HG03103 (cell line): Measurements from ENCODE around the gene VOPP1.
A peak's percentile ranks its signal among the peaks of the same experiment; 100 is the strongest.
"Not testable (repeated sequence)": the region's sequence is repeated elsewhere in the genome, so short reads cannot be mapped to it uniquely, and the experiment has no call there.

Experiments used
- ATAC-seq: cut with Tn5 transposase; IDR thresholded peaks from one replicate; pipeline ENCODE4 v1.9.1; 2021; ENCODE audit warnings: low read depth; ENCODE audit not compliant: unreplicated experiment

Gene VOPP1, protein sequence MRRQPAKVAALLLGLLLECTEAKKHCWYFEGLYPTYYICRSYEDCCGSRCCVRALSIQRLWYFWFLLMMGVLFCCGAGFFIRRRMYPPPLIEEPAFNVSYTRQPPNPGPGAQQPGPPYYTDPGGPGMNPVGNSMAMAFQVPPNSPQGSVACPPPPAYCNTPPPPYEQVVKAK

DNA sequence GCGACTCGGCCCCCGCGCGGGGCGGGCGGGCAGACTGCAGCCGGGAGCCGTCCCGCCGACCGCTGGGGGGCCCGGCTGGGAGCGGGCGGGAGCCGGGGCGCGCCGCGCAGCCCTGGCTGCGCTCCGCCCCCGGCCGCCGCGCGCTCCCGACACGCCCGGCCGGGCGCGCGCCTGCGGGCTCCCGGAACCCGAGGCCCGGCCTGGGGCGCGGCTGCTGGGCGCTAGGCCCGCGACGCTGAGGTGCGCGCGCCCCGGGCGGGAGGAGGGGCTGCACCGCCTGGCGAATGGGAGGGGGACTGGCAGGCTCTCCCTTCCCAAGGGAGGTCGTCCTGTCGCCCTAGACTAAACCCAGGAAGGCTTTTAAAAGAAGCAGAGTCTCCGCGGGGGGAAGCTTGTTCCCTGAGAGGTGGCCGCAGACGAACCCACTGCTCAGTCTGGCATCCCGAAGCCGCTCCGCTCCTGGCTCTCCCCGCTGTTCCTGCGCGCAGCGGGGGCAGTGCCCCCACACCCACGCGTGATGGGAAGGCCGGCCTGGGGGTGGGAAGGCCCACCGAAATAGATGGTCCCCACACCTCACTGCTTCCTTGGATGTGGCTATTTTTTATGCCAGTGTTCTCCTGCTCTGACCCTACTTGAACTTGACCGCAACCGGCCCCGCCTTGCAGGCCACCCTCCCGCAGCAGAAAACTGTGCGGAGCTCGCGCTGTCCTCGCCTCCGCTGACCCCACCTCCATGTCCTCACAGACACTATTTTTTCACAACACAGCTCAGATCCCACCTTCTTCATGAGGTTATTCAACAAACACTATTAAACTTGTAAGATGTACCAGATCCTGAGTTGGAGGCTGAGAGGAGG lies at the start of gene VOPP1:
Gene VOPP1 (minus strand): TSS at position 125 of the 856 bp plus-strand sequence. CDS start 178 bp downstream, outside the sequence.
- peak; percentile 35 for ATAC-seq

DNA sequence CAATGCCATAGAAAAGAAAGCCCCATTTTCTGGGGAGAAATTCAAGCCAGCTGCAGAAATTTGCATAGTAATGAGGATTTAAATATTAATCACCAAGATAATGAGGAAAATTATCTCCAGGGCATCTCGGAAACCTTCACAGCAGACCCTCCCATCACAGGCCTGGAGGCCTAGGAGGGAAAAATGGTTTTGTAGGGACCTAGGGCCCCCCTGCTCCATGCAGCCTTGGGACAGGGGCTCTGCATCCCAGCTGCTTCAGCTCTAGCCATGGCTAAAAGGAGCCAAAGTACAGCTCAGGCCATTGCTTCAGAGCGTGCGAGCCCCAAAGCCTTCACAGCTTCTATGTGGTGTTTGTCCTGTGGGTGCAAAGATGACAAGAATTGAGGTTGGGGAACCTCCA lies 46.6 kb upstream of the VOPP1 start:
- no peak for ATAC-seq

DNA sequence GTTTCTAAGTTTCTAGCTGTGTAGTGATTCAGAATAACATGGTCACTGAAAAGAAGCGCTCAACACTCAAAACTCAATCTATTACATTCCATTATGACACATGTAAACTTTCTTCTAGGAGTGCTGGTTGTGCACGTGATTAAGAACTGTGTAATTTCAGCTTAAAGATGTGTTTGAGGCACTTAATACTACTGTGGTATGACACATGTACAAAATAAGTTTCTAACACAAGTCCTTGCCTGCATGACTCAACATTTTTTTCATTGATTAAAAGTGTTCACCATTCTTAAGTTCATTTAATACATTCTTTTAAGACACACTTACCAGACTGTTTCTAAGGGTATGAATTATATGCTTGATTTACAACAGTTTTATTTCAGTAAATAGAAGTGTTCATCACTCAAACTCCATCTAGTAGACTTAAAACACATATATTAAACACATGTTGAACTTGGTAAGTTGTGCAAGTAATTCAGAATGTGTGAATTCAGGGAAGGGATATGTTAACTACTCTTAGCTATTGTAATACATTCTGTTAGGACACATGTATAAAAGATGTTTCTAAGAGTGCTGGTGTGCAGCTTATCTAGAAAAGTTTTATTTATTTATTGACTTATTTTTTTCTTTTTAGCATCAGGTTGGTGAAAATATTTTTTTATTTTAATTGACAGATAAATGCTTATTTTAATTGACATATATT lies 42.2 kb upstream of the VOPP1 start:
- ATAC-seq, result not testable (repeated sequence)

DNA sequence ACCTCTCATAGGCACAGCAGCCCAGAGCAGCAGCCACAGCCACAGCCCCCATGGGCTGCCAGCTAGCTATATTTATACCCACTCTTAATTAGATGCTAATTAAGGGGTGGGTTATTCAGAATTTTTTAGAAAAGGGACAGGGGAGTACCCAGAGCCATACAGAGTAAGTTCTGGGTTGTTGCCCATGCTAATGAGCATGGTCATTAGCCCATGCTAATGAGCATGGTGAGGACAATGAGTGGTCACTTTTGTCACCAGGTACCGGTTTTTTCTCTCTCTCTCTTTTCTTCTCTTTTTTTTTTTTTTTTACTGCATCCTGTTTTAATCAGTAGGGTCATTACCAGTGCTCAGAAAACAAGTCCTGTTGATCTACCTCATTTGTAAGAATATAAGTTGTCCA lies 37.4 kb upstream of the VOPP1 start:
- ATAC-seq, result not testable (repeated sequence)

DNA sequence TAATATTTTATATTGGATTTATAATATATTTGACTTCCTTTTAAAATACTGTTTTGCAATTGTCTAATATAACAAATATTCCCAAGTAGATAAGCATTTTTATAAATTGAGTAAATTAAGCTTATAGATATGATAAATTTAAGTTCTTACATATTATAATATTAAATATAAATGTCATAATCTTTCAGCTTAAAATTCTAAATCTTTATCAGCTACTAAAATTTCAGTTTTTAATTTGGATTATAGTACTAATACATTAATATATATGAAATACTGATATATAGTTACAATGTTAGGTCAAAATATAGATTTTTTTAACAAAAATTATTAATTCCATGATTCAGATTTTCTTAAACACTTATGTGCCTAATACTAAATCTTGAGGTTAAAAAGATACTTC lies 33.4 kb upstream of the VOPP1 start:
- ATAC-seq, result not testable (repeated sequence)

DNA sequence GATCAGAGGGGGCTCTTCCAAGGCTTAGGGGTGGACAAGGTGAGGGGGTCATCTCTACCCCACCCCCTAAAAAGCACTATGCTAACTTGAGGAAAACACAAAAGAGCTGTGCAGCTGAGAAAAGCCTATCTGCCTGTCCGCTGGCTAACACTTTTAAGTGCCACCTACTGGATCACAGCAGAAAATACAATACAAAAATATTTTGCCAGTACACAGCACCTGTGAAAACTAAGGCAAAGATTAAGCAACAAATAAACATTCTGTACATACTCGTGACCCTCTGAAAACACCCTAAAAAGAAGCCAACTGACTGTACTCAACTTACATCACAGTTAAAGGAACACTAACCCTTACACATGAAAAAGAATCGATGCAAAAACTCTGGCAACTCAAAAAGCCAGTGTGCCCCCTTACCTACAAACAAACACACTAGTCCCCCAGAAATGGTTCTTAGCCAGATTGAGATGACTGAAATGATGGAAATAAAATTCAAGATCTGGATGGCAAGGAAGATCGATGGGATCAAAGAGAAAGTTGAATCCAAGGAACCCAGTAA lies 25.7 kb upstream of the VOPP1 start:
- ATAC-seq, result not testable (repeated sequence)

DNA sequence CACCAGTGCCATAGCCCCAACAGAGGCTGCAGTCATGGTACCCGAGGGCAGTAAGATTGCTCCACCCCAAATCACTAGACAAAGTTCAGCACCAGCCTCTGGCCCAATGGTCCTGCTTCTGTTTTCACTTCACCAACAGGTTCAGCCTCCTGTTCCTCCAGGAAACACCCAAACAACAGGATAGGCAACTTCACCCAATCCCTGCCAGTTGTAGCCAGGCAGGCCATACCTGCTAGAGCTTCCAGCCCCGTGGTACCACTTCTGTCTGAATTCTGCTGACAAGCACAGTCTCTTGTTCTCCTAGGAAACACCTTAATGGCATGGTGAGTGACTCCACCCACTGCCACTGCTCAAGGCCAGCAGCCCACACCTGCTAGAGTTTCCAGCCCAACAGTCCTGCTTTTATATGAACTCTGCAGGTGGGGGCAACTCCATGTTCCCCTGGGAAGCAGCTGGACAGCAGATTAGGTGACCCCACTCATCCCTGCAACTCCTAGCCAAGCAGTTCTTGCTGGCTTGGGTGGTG lies 25.0 kb upstream of the VOPP1 start:
- not testable (repeated sequence) for ATAC-seq

DNA sequence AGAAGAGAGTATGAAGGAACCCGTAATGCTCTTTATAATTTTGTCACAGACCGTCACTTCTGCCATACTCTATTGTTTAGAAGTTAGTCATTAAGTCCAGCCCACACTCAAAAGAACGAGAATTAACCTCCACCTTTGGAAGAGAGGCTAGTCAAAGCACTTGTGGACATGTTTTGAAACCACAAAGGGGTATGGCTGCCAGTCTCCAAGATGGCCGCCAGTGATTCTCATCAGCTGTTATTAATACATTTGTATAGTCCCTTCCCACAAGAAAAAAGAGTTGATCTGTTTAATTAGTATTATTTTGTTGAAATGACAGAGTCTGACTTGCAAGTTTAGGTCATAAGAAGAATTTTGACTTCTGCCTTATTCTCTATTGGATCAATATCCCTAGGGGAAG lies 23.2 kb upstream of the VOPP1 start:
- no peak for ATAC-seq

DNA sequence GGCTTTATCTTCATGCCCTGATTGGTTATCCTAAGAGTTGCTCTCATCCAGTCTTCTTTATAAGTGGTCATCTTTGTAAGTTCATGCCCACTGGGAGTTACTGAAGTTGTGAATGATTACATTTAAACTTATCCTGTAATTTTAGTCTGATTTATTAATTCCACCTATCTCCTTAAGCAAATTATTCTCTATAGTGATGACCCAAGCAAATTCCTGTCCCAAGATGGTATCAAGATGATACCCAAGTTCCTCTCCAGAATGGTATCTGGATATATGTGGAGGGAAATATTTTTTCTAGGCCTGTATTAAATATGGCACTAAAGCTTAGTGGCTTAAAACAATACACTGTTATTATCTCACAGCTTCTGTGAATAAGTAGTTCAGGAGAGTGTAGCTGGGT lies 22.6 kb upstream of the VOPP1 start:
- no peak for ATAC-seq

DNA sequence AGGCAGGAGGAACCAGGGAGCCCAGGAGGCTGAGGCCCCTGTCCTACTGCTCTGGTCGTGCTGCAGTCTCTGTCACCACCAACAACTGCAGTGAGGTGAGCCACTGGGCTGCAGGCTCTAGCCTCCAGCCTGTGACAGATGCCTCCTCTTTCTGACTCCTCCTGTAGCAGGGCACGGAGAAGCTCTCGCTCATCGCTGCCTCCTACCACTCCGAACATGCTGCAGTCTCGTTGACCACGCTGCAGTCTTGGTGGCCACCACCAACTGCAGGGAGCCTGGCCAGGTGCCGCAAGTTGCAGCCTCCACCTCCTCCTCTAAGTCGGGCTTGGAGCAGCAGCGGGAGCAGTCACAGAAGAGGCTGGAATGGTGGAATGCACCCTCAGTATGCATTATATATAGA lies 22.1 kb upstream of the VOPP1 start:
- no peak for ATAC-seq

DNA sequence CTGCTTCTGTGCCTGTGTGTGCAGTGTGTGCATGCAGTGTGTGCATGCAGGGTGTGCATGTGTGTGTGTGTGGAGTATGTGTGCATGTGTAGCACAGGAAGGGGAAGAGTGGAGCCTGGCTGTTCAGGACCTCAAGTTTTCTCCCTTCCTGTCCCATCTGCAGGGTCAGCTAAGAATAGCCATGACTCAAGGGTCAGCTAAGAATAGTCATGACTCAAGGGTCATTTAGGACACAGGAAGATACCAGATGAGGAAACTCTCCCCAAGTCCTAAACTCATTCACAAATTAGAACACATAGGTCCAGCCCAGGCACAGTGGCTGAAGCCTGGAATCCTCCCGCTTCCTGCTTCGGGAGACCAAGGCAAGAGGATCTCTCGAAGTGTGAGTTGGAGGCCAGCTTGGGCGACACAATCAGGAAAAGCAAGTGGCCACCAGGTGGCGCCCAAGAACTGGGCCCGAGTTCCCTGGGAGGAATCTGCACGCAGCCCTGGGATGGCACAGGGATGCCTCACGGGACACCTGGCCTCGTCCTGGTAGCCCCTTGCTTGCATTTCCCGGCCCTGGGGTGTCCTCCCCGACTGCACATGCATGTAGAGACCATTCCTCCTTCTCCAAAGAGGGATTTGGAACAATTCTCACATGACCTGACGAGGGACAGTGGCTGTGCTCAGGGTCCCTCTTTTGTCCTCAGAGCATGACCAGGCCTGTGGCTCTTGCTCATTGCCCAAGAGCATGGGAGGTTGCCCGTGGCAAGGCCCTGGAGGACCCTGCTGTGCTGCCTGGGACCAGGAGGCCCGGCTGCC lies 21.4 kb upstream of the VOPP1 start:
- no peak for ATAC-seq

DNA sequence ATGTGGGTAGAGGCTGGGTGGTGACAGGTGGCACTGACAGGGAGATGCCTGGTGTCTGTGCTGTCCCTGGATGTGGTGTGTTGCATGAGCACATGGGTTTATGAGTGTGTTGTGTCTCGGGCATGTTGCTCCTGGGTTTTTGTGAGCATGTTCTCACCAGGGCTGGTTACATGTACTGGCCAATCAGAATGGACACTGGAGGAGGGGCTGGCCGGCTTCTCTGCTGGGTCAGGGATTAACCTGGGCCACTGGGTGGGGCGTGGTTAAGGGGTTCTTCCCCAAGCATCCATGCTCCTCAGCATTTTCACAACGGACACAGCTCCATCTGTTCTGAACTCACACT lies 20.8 kb upstream of the VOPP1 start:
- ATAC-seq, result no peak

DNA sequence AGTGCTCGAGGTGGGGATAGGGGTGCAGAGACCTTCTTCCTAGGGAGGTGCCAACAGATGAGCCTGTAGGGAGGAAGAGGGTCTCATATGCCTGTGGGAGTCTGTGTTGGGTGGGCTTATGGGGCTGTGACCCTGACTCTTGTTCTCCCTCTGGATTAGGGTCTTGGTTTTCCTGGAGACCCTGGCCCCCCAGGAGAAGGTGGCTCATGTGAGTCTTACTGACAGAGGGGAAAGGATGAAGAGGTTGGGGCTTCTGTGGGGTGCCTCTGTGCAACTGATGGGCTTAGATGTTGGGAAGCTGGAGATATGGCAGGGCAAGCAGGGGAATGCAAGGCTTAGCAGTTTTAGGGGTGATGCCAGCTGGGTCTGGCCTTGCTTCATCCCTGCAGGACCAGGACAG lies 20.2 kb upstream of the VOPP1 start:
- ATAC-seq, result no peak

DNA sequence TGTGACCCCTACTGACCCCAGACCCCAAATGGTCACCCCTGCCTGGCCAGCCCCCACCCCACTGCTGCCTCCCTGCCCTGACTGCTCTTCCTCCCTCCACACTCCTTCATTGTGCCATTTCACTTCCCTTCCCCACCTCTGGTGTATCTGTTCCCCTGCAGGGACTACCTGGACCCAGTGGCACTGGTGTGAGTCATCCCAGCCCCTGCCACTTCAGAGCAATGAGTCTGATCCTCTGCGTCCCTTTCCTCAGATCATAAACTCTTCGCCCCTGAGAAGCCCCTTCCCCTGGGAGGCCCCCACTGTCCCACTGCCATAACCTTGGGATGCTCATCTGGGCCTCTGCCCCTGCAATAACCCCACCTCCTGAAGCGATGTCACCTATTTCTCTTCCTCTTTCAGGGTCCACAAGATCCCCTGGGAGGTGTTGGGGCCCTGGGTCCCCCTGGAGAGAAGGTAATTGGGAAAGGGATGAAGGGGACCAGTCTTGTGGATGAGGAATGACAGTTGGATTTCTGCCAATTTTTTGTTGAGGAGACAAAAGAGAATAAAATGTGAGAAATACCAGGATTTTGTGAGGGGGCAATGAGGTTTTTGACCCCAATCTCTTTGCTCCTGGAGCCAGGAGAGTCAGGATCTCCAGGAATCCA lies 19.1 kb upstream of the VOPP1 start:
- no peak for ATAC-seq

DNA sequence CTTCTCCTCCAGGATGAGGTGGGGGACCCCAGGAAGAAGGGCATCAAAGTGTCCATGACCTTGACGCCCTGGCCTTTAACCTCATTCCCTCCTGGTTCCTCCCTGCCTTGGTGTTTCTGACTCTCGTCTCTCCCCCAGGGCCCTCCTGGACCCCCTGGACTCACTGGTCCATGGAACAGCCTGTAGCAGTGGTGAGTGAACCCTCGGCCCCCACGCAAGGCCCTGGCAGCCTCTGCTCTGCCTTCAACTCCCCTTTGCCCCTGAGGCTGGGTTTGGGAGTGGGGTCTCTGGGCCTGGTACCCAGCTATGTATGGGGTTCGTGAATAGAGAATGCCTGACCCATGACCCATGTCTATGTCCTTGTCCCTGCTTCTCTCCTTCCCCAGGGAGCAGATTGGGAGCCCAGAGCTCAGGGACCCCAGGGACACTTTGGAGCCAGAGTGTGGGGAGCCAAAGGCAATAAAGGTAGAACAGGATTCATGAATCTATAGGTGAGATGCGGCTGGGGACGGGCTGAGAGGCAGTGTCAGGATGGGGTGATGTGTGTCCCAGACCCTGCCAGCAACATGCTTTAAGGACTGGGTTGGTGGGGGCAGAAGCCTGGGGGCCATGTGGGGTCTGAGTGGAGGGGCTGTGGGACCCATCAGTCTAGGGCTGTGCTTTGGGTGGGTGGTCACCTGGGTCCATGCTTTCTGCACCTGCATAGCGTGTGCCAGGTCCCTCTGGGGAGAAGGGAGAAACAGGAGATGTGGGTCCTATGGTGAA lies 18.4 kb upstream of the VOPP1 start:
- ATAC-seq, result no peak

DNA sequence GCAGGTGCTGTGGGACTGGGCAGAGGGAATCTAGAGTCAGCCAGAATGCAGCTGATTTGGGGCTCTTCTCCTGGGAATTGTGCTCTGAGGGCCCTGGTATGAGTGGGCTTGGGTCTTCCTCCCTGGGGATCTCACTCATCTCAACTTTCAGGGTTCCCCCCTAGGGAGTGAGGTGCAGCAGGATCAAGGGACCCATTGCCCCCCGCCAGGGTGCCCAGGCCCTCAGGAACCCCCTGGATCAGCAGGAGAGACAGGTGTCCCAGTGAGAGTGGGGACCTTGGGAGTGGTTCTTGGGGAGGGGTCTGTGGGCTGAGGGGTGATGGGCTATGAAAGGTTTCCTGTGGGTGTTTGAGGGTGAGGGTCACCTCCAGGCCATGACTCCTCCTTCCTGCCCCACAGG lies 17.6 kb upstream of the VOPP1 start:
- ATAC-seq, result no peak

DNA sequence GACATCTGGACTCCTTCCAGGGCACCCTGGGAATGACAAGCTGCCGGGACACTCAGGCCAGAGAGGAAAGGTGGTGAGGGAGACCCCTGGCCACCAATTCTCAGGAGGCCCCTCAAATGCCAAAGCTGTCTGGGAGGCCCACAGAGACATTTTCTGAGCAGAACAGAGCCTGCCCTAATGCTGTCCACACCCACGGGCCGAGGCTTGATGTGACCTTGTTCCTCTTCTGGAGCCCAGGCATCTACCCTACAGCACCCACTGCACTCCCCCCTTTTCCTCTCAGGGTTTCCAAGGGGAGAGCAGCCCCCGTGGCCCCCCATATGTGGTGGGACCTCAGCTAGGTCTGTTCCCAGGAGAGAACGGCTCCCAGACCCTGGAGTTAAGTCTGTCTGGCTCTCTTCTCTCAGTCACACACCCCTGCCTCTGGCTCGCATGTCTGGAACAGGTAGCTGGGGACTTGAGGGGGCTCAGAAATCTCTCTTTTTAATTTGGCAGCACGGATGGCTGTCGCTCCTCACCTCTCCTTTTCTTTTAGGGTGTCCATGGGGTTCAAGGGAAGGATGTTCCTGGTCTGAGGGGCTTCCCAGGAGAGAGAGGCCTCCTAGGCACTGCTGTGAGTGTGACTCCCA lies 16.8 kb upstream of the VOPP1 start:
- no peak for ATAC-seq

DNA sequence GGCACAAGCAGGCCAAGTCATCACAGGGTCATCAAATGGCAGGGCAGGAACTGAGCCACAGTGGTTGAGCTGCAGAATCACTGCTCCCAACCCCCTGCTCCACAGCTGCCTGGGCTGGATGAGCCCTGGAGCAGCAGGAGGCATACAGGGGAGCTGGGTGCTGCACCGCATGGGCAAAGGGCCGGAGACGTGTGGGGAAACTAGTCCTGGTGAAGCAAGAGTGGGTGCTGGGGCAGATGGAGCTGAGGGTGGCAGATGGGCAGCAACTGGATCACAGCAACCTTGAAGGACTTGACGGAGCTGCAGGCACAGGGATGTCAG lies 16.0 kb upstream of the VOPP1 start:
- ATAC-seq, result no peak
